Ishikawa (cell line): ENCODE results near the gene AFF2.

Experiments
- CEBPB ChIP-seq: IDR thresholded peaks from 2 replicates; pipeline ENCODE4 v1.6.1; 2012
- CREB1 ChIP-seq: IDR thresholded peaks from 2 replicates; pipeline ENCODE4 v1.6.1; 2012; ENCODE audit warnings: low read depth
- EGR1 ChIP-seq: IDR thresholded peaks from 2 replicates; pipeline ENCODE4 v1.6.1; 2012
- EP300 ChIP-seq: IDR thresholded peaks from 2 replicates; pipeline ENCODE4 v1.6.1; 2012; ENCODE audit warnings: borderline replicate concordance
- FOXM1 ChIP-seq: IDR thresholded peaks from 2 replicates; pipeline ENCODE4 v1.6.1; 2012; ENCODE audit warnings: low read depth, borderline replicate concordance
- NFIC ChIP-seq: IDR thresholded peaks from 2 replicates; pipeline ENCODE4 v1.6.1; 2012
- RAD21 ChIP-seq: IDR thresholded peaks from 2 replicates; pipeline ENCODE4 v1.6.1; 2012; ENCODE audit warnings: low read depth
- REST ChIP-seq: IDR thresholded peaks from 2 replicates; pipeline ENCODE4 v1.6.1; 2012; ENCODE audit warnings: low read depth, mild to moderate bottlenecking
- TAF1 ChIP-seq: IDR thresholded peaks from 2 replicates; pipeline ENCODE4 v1.6.1; 2012; ENCODE audit warnings: low read depth, mild to moderate bottlenecking
- TCF12 ChIP-seq: IDR thresholded peaks from 2 replicates; pipeline ENCODE4 v1.6.1; 2012; ENCODE audit warnings: low read depth
- TEAD4 ChIP-seq: IDR thresholded peaks from 2 replicates; pipeline ENCODE4 v1.6.1; 2012
- YY1 ChIP-seq: IDR thresholded peaks from 2 replicates; pipeline ENCODE4 v1.6.1; 2012; ENCODE audit warnings: low read depth
- ZBTB7A ChIP-seq: IDR thresholded peaks from 2 replicates; pipeline ENCODE4 v1.6.1; 2012; ENCODE audit warnings: low read depth
- TF ChIP-seq, protein P1 (sequence below): IDR thresholded peaks from 2 replicates; pipeline ENCODE4 v1.6.1; 2012
- TF ChIP-seq, protein P2 (sequence below): IDR thresholded peaks from 2 replicates; pipeline ENCODE4 v1.6.1; 2012

Gene AFF2

GRCh38 chrX:149006235-149006634, 505.8 kb downstream of the AFF2 start:
- TF ChIP-seq YY1 = no peak
- TF ChIP-seq REST = no peak
- no peak for TF ChIP-seq NFIC
- TF ChIP-seq TAF1 = no peak
- TF ChIP-seq, protein P1, sequence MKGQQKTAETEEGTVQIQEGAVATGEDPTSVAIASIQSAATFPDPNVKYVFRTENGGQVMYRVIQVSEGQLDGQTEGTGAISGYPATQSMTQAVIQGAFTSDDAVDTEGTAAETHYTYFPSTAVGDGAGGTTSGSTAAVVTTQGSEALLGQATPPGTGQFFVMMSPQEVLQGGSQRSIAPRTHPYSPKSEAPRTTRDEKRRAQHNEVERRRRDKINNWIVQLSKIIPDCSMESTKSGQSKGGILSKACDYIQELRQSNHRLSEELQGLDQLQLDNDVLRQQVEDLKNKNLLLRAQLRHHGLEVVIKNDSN = no peak
- no peak for TF ChIP-seq TCF12
- no peak for TF ChIP-seq FOXM1
- TF ChIP-seq ZBTB7A = no peak
- TF ChIP-seq CEBPB = no peak
- no peak for TF ChIP-seq CREB1
- no peak for TF ChIP-seq RAD21
- TF ChIP-seq TEAD4 = no peak
- TF ChIP-seq, protein P2, sequence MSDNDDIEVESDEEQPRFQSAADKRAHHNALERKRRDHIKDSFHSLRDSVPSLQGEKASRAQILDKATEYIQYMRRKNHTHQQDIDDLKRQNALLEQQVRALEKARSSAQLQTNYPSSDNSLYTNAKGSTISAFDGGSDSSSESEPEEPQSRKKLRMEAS = no peak
- no peak for TF ChIP-seq EP300
- TF ChIP-seq EGR1 = no peak

DNA sequence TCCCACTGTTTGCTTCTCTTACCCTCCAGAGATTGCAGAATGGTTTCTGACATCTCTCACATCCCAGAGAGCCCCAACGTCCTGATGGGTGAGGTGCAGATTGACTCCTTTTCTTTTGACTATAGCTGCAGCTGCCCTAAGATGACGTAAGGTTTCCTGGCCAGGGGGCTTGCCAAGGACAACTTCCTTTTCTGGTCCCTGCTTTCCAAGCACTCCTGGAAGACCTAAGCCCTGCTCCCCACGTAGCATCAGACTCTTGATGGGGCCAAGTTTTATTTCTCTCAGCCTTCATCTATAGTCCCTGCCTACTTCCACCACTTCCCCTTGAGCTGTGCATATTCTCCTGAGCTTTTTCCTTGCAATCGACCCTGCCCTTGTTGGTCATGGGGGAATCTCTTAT, 507.0 kb downstream of the AFF2 start:
- TF ChIP-seq EP300 (no peak), REST (no peak), ZBTB7A (no peak), TAF1 (no peak), TCF12 (no peak)
- TF ChIP-seq, protein P2 = no peak

DNA sequence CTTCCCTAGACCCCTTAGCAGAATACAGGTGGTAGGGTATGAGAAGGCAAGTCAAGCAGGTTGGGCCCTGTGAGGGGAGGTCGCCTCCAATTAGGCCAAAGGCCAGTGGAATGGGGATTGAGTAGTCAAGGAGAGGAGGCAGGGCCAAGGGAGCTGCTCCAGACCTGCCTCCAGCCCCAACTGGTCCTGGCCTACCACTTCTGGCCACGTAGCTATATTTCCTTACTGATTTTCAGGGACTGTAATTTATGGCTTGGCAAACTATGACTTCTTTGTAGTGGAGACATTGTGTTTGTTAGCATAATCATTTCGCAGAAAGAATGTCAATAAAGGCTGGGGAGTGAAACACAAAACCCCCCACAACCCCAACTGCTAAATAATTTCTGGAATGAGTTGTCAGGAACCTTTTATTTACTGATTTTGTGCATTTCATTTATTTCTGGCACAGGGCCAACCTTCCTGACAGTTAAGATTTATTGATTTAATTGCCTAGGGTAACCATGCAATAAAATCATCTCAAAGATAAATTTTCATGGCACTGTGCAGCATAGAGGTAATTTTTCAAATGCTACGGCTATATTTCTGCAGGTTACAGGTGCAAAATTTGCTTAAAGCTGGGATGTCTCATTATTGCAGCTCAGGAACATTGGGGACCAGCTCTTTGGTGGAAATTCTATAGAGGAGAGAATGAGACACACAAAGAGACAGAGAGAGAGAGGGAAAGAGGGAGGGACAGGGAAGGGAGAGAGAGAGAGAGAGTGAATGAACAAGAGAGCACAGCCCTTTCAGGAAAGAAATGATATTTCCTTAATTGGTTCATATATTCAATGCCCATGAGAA, 509.8 kb downstream of the AFF2 start:
- peak; percentile 53; the same call in 1 of the 2 replicates for TF ChIP-seq NFIC
- no peak for TF ChIP-seq TAF1
- TF ChIP-seq, protein P1 = no peak

GRCh38 chrX:149010853-149011224, 510.4 kb downstream of the AFF2 start:
- no peak for TF ChIP-seq EGR1
- TF ChIP-seq, protein P2 = no peak
- no peak for TF ChIP-seq ZBTB7A

- TF ChIP-seq, protein P2 = no peak
- TF ChIP-seq ZBTB7A (no peak), CREB1 (no peak), TEAD4 (no peak), EGR1 (no peak), CEBPB (no peak), REST (no peak), TAF1 (no peak)
Observed at GRCh38 chrX:149013081-149013480, 512.7 kb downstream of the AFF2 start.
